ENCODE data around the gene MATR3. TPM values are rescaled to one million over a fixed set of nuclear protein-coding genes. Genes with fewer than 3 reads are reported as not detected.

MATR3 gene
- total and polyA plus RNA-seq, 4 donors, result 38.4 to 111 (median 69.7) TPM

DNA sequence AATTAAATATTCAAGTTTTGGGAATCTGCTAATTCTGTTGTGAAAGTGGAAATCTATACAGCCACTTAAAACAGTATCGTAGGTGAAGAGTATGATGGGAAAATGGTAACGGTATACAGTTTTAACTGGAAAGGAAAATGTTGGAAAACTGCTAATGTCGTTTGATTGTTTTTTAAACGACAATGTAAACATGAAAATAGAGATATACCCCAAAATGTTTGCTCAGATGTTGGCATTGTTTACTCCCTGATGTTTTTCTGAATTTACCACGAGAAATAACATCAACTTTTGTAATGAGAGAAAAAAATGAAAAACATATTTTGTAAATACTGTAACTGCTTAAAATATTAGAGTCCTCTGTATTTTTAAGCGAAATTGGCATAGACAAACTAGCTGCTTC, 2.7 kb downstream of the MATR3 start:
- Histone ChIP-seq H3K27ac (ENCODE audit: low read depth in 1 of 2, low read length in 2 of 2) (no peak overlapping the region), H3K9me3 (ENCODE audit: control insufficient read depth in 4 of 4, low read length in 3 of 4) (no peaks in the 10 kb centered on the region), H3K9ac (ENCODE audit: low read depth in 1 of 2, low read length in 2 of 2) (peak overlapping the region in 1 of 2 donors; percentile 31), H3K27me3 (ENCODE audit: control insufficient read depth in 4 of 4, insufficient read depth in 4 of 4, low read length in 3 of 4) (no peaks in the 10 kb centered on the region), H3K4me3 (ENCODE audit: low read depth in 1 of 3, low read length in 3 of 3) (no peak overlapping the region), H3K4me1 (ENCODE audit: control insufficient read depth in 4 of 4, insufficient read depth in 4 of 4, low read length in 3 of 4) (peaks cover 7 to 40% (median 28%) of the 10 kb centered on the region in 4 donors), H3K36me3 (ENCODE audit: control insufficient read depth in 4 of 4, insufficient read depth in 3 of 4, low read depth in 1 of 4, low read length in 3 of 4) (no peaks in the 10 kb centered on the region)
- TF ChIP-seq NR2F2 (IDR thresholded peaks at IDR 0.05) (no peak), FOXA1 (IDR thresholded peaks at IDR 0.05) (no peak), GABPA (IDR thresholded peaks at IDR 0.05 in 1 of 2, conservative IDR thresholded peaks at IDR 0.05 in 1 of 2) (no peak), YY1 (IDR thresholded peaks at IDR 0.05) (no peak), JUND (IDR thresholded peaks at IDR 0.05) (no peak), TAF1 (conservative IDR thresholded peaks at IDR 0.05) (no peak), HNF4G (IDR thresholded peaks at IDR 0.05) (no peak), FOXA2 (IDR thresholded peaks at IDR 0.05) (no peak), RXRA (IDR thresholded peaks at IDR 0.05) (no peak), RAD21 (IDR thresholded peaks at IDR 0.05) (no peak), HNF4A (conservative IDR thresholded peaks at IDR 0.05) (no peak), EGR1 (IDR thresholded peaks at IDR 0.05; ENCODE audit: low read depth in 2 of 2) (no peak), SP1 (IDR thresholded peaks at IDR 0.05) (no peak)
- TF ChIP-seq, protein P1, sequence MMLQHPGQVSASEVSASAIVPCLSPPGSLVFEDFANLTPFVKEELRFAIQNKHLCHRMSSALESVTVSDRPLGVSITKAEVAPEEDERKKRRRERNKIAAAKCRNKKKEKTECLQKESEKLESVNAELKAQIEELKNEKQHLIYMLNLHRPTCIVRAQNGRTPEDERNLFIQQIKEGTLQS (IDR thresholded peaks at IDR 0.05), result no peak
- TF ChIP-seq, protein P2, sequence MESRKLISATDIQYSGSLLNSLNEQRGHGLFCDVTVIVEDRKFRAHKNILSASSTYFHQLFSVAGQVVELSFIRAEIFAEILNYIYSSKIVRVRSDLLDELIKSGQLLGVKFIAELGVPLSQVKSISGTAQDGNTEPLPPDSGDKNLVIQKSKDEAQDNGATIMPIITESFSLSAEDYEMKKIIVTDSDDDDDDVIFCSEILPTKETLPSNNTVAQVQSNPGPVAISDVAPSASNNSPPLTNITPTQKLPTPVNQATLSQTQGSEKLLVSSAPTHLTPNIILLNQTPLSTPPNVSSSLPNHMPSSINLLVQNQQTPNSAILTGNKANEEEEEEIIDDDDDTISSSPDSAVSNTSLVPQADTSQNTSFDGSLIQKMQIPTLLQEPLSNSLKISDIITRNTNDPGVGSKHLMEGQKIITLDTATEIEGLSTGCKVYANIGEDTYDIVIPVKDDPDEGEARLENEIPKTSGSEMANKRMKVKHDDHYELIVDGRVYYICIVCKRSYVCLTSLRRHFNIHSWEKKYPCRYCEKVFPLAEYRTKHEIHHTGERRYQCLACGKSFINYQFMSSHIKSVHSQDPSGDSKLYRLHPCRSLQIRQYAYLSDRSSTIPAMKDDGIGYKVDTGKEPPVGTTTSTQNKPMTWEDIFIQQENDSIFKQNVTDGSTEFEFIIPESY (IDR thresholded peaks at IDR 0.05), result no peak
- TF ChIP-seq, protein P3, sequence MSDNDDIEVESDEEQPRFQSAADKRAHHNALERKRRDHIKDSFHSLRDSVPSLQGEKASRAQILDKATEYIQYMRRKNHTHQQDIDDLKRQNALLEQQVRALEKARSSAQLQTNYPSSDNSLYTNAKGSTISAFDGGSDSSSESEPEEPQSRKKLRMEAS (IDR thresholded peaks at IDR 0.05), result no peak
- TF ChIP-seq, protein P4, sequence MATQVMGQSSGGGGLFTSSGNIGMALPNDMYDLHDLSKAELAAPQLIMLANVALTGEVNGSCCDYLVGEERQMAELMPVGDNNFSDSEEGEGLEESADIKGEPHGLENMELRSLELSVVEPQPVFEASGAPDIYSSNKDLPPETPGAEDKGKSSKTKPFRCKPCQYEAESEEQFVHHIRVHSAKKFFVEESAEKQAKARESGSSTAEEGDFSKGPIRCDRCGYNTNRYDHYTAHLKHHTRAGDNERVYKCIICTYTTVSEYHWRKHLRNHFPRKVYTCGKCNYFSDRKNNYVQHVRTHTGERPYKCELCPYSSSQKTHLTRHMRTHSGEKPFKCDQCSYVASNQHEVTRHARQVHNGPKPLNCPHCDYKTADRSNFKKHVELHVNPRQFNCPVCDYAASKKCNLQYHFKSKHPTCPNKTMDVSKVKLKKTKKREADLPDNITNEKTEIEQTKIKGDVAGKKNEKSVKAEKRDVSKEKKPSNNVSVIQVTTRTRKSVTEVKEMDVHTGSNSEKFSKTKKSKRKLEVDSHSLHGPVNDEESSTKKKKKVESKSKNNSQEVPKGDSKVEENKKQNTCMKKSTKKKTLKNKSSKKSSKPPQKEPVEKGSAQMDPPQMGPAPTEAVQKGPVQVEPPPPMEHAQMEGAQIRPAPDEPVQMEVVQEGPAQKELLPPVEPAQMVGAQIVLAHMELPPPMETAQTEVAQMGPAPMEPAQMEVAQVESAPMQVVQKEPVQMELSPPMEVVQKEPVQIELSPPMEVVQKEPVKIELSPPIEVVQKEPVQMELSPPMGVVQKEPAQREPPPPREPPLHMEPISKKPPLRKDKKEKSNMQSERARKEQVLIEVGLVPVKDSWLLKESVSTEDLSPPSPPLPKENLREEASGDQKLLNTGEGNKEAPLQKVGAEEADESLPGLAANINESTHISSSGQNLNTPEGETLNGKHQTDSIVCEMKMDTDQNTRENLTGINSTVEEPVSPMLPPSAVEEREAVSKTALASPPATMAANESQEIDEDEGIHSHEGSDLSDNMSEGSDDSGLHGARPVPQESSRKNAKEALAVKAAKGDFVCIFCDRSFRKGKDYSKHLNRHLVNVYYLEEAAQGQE (IDR thresholded peaks at IDR 0.05), result no peak
- TF ChIP-seq, protein P5, sequence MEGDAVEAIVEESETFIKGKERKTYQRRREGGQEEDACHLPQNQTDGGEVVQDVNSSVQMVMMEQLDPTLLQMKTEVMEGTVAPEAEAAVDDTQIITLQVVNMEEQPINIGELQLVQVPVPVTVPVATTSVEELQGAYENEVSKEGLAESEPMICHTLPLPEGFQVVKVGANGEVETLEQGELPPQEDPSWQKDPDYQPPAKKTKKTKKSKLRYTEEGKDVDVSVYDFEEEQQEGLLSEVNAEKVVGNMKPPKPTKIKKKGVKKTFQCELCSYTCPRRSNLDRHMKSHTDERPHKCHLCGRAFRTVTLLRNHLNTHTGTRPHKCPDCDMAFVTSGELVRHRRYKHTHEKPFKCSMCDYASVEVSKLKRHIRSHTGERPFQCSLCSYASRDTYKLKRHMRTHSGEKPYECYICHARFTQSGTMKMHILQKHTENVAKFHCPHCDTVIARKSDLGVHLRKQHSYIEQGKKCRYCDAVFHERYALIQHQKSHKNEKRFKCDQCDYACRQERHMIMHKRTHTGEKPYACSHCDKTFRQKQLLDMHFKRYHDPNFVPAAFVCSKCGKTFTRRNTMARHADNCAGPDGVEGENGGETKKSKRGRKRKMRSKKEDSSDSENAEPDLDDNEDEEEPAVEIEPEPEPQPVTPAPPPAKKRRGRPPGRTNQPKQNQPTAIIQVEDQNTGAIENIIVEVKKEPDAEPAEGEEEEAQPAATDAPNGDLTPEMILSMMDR (IDR thresholded peaks at IDR 0.05; ENCODE audit: low read depth, low read length, missing input control), result no peak
- WGBS, result 49% methylated on average over 6 of the region's 6 CpGs
- DNase-seq (ENCODE audit: low spot score), result no peak

Measured in liver (tissue), 9 donors.